ENCODE data around the gene EIPR1. TPM values are rescaled to one million over a fixed set of nuclear protein-coding genes. Genes with fewer than 3 reads are reported as not detected.
"Not testable (repeated sequence)": the region's sequence is repeated elsewhere in the genome, so short reads cannot be mapped to it uniquely, and the experiment has no call there.

Gene EIPR1
- total RNA-seq, 4 donors from 2014 or later = 13.8 to 19.0 (median 15.3) TPM

GRCh38 chr2:3184167-3184566 lies 193.5 kb downstream of the EIPR1 start:
- H3K4me3 ChIP-seq = no peak overlapping the region
- H3K27ac ChIP-seq (replicated peaks in 1 of 4) = no peak overlapping the region
- DNase-seq (ENCODE audit: extremely low spot score) = no peak
- no peaks in the 10 kb centered on the region for H3K9me3 ChIP-seq
- H3K27me3 ChIP-seq = no peaks in the 10 kb centered on the region
- intact Hi-C loops (cut with DNase I) = no loop called here
- WGBS = 96% methylated on average over 9 of the region's 11 CpGs
- H3K4me1 ChIP-seq = no peaks in the 10 kb centered on the region
- no peak for TF ChIP-seq CTCF (IDR thresholded peaks at IDR 0.05)
- no peak for TF ChIP-seq EP300 (IDR thresholded peaks at IDR 0.05)
- TF ChIP-seq POLR2AphosphoS5 (IDR thresholded peaks at IDR 0.05) = no peak
- no peak for TF ChIP-seq POLR2A (IDR thresholded peaks at IDR 0.05; ENCODE audit: low read depth)
- H3K36me3 ChIP-seq = peaks cover 2 to 35% (median 7%) of the 10 kb centered on the region in 4 donors

- H3K4me3 ChIP-seq = no peak overlapping the region
- WGBS = 100% methylated on average over 2 of the region's 10 CpGs
- no peak for TF ChIP-seq POLR2AphosphoS5 (IDR thresholded peaks at IDR 0.05)
- TF ChIP-seq CTCF (IDR thresholded peaks at IDR 0.05) = no peak
- no peak for TF ChIP-seq POLR2A (IDR thresholded peaks at IDR 0.05; ENCODE audit: low read depth)
- no peak for TF ChIP-seq EP300 (IDR thresholded peaks at IDR 0.05)
- H3K36me3 ChIP-seq = peaks cover 0 to 31% (median 5%) of the 10 kb centered on the region in 4 donors
- H3K9me3 ChIP-seq = no peaks in the 10 kb centered on the region
- intact Hi-C loops (cut with DNase I) = no loop called here
- no peak overlapping the region for H3K27ac ChIP-seq (replicated peaks in 1 of 4)
- no peak for DNase-seq (ENCODE audit: extremely low spot score)
- H3K27me3 ChIP-seq = no peaks in the 10 kb centered on the region
- no peaks in the 10 kb centered on the region for H3K4me1 ChIP-seq
Measured at GRCh38 chr2:3183766-3184165, 193.9 kb downstream of the EIPR1 start.

GRCh38 chr2:3182848-3183247 lies 194.8 kb downstream of the EIPR1 start:
- H3K4me3 ChIP-seq = no peak overlapping the region
- H3K27me3 ChIP-seq = no peaks in the 10 kb centered on the region
- H3K9me3 ChIP-seq = no peaks in the 10 kb centered on the region
- 98% methylated on average over 2 of the region's 2 CpGs for WGBS
- no peaks in the 10 kb centered on the region for H3K4me1 ChIP-seq
- no peak overlapping the region for H3K27ac ChIP-seq (replicated peaks in 1 of 4)
- intact Hi-C loops (cut with DNase I) = no loop called here
- TF ChIP-seq POLR2AphosphoS5 (IDR thresholded peaks at IDR 0.05) (no peak), EP300 (IDR thresholded peaks at IDR 0.05) (no peak)
- H3K36me3 ChIP-seq = peaks cover 0 to 23% (median 0%) of the 10 kb centered on the region in 4 donors
- no peak for DNase-seq (ENCODE audit: extremely low spot score)

GRCh38 chr2:3181416-3182010 lies 196.1 kb downstream of the EIPR1 start:
- Histone ChIP-seq H3K4me3 (no peak overlapping the region), H3K27ac (replicated peaks in 1 of 4) (no peak overlapping the region), H3K27me3 (no peaks in the 10 kb centered on the region), H3K36me3 (peaks cover 0 to 28% (median 8%) of the 10 kb centered on the region in 4 donors), H3K9me3 (no peaks in the 10 kb centered on the region), H3K4me1 (no peaks in the 10 kb centered on the region)
- WGBS = 95% methylated on average over 24 of the region's 24 CpGs
- TF ChIP-seq POLR2A (IDR thresholded peaks at IDR 0.05; ENCODE audit: low read depth) = no peak
- TF ChIP-seq POLR2AphosphoS5 (IDR thresholded peaks at IDR 0.05) = no peak
- TF ChIP-seq CTCF (IDR thresholded peaks at IDR 0.05) = no peak
- TF ChIP-seq EP300 (IDR thresholded peaks at IDR 0.05) = no peak
- intact Hi-C loops (cut with DNase I) = no loop called here
- no peak for DNase-seq (ENCODE audit: extremely low spot score)

- intact Hi-C loops (cut with DNase I); H3K27me3 ChIP-seq; H3K4me3 ChIP-seq; H3K27ac ChIP-seq (replicated peaks in 1 of 4); H3K4me1 ChIP-seq; H3K9me3 ChIP-seq: not testable (repeated sequence)
- 82% methylated on average over 30 of the region's 30 CpGs for WGBS
- DNase-seq (ENCODE audit: extremely low spot score) = peak; percentile 93
- H3K36me3 ChIP-seq = peaks cover 0 to 25% (median 10%) of the 10 kb centered on the region in 4 donors
Measured at GRCh38 chr2:3180909-3181221, 196.8 kb downstream of the EIPR1 start.

Measured in esophagus muscularis mucosa (tissue), 4 donors.